ENCODE data around the gene BRAP.

DNA sequence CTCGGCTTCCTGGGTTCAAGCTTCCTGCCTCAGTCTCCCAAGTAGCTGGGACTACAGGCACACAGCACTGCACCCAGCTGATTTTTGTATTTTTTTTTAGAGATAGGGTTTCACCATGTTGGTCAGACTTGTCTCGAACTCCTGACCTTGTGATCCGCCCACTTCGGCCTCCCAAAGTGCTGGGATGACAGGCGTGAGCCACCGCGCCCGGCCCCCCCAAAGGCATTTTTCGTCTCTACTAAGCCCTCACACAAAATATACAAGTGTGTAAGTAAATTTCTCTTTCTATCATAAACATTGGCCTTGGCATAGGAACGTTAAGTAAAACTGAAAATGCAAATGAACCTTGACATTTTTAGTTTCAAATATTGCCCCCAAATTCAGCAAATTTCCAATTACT, 2.2 kb upstream of the BRAP start:
- TF ChIP-seq, protein P1, sequence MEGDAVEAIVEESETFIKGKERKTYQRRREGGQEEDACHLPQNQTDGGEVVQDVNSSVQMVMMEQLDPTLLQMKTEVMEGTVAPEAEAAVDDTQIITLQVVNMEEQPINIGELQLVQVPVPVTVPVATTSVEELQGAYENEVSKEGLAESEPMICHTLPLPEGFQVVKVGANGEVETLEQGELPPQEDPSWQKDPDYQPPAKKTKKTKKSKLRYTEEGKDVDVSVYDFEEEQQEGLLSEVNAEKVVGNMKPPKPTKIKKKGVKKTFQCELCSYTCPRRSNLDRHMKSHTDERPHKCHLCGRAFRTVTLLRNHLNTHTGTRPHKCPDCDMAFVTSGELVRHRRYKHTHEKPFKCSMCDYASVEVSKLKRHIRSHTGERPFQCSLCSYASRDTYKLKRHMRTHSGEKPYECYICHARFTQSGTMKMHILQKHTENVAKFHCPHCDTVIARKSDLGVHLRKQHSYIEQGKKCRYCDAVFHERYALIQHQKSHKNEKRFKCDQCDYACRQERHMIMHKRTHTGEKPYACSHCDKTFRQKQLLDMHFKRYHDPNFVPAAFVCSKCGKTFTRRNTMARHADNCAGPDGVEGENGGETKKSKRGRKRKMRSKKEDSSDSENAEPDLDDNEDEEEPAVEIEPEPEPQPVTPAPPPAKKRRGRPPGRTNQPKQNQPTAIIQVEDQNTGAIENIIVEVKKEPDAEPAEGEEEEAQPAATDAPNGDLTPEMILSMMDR (conservative IDR thresholded peaks at IDR 0.05; ENCODE audit: low read length), result no peak
- TF ChIP-seq EZH2phosphoT487 (IDR thresholded peaks at IDR 0.05; ENCODE audit: borderline replicate concordance, low read depth, low read length), result no peak

All from OCI-LY7 (cell line).